ENCODE measurements around the gene KLHL30. TPM values are rescaled to one million over a fixed set of nuclear protein-coding genes. Genes with fewer than 3 reads are reported as not detected.

KLHL30 gene
- total RNA-seq, 4 donors from 2014 or later = 0.65 to 1.9 (median 0.78) TPM

DNA sequence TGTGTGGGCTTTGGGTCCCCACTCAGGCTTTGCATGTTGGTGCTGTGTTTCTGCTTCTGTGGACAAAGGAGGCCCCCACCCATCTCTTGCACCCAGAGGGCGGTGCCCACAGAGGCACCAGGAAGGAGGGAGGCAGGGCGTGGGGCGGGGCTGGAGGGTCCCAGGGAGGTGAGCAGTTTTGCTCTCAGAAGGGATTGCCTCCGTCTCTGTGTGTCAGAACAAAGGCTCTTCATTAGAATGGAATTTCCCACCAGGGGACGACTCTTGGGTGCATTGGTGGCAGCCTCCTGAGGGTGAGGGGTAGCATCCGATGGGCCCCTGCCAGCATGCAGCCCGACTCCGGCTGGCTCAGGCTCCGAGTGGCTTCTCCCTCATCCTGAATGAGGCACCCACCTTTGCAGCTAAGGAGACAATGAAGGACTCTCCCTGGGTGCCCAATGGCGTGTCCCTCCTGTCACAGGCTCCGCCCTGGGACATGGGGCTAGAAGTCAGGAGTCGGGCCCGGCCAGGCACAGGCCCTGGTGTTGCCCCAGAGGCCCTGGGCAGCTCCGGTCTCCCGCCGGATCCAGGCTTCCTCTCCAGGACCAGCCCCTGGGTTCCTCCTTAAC lies 13.3 kb downstream of the KLHL30 start:
- TF ChIP-seq, protein P1, sequence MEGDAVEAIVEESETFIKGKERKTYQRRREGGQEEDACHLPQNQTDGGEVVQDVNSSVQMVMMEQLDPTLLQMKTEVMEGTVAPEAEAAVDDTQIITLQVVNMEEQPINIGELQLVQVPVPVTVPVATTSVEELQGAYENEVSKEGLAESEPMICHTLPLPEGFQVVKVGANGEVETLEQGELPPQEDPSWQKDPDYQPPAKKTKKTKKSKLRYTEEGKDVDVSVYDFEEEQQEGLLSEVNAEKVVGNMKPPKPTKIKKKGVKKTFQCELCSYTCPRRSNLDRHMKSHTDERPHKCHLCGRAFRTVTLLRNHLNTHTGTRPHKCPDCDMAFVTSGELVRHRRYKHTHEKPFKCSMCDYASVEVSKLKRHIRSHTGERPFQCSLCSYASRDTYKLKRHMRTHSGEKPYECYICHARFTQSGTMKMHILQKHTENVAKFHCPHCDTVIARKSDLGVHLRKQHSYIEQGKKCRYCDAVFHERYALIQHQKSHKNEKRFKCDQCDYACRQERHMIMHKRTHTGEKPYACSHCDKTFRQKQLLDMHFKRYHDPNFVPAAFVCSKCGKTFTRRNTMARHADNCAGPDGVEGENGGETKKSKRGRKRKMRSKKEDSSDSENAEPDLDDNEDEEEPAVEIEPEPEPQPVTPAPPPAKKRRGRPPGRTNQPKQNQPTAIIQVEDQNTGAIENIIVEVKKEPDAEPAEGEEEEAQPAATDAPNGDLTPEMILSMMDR (IDR thresholded peaks at IDR 0.05; ENCODE audit: low read depth) = no peak

DNA sequence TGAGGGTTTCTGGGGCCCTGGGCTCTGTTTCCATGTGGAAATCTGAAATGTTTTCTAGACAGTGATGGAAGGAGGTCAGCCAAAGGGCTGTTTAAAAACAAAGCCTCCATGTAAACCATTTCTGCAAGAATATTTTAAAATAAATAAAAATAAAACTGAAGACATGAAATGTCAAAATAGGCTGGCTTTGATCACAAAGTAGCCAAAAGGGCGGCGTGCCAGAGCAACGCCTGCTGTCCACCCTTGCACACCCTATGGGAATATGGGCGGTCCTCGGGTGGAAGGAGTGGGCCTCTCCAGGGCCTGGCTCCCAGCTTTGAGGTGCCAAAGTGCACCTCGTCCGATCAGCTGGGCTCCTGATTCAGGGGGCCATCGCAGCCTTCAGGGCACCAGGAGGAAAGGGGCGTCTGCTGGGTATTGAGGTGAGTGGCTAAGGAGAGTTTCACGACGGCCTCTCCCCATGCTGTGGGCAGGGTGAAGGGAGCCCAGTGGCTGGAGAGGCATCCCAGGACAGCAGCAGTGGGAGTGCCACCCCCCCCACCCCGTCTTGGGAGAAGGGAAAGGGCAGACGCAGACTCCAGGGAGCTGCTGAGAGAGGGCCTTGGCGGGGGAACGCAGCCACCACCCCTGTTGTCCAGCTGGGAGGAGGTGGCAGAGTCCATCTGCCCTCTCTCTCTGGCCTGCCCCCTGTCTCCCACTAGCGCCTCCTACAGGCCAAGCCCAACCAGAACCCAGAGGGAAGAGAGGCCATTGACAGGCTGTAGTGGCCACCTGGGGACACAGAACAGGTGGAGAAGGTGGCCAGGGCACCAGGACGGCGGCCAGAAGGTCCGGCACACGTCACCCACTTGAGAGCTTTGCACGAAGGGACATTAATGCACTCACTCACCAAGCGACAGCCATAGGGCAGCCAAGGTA lies 14.6 kb downstream of the KLHL30 start:
- TF ChIP-seq, protein P1 (IDR thresholded peaks at IDR 0.05; ENCODE audit: low read depth) = no peak

DNA sequence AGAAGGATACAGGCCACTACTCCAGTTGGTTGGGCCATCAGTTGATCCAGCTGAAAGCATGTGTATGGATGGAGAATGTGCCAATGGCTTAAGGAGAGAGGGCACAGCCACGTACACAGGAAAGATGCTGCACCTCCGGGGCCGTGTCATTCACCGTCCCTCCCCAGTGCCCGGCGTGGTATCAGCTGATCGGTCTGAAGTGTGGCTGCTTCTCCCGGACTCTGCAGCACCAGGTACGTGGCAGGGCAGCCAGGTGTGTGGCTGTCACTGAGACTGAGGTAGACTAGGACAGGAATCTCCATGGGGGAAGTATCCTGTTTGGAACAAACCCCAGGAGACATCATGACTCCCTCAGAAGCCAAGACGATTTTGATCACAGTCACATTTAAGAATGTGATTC lies 16.1 kb downstream of the KLHL30 start:
- TF ChIP-seq, protein P1 (IDR thresholded peaks at IDR 0.05; ENCODE audit: low read depth) = no peak

DNA sequence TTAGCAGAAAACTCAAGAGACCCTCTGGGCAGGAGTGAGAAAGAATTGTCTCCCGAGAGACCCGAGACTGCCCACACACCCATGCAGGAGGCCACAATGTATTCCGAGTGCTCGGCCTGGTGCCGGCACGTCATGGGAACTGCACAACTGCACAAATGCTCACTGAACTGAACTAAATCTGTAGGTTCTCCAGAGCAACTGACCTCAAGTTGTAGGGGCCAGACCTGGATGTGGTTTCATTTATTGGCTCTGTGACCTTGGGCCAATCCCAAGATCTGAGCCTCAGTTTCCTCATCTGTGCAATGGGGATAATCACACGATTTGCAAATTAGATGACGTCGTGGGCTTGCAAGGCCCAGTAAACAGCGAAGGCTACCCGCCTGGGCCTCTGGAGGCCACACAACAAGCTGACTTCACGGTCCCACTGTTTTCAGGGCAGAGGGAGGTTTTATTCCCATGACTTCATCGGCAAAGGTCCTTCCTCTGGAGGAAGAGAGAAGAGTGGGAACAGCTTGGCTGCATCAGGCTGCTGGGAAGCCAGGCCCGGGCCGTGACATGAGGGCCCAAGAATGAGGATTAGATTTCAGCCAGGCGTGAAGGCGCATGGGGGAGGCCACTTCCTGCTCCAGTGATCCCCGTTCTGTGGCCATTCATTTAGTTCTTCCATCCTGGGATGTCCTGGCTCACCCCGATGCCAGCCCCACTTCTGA lies 16.7 kb downstream of the KLHL30 start:
- TF ChIP-seq, protein P1 (IDR thresholded peaks at IDR 0.05; ENCODE audit: low read depth) = no peak

DNA sequence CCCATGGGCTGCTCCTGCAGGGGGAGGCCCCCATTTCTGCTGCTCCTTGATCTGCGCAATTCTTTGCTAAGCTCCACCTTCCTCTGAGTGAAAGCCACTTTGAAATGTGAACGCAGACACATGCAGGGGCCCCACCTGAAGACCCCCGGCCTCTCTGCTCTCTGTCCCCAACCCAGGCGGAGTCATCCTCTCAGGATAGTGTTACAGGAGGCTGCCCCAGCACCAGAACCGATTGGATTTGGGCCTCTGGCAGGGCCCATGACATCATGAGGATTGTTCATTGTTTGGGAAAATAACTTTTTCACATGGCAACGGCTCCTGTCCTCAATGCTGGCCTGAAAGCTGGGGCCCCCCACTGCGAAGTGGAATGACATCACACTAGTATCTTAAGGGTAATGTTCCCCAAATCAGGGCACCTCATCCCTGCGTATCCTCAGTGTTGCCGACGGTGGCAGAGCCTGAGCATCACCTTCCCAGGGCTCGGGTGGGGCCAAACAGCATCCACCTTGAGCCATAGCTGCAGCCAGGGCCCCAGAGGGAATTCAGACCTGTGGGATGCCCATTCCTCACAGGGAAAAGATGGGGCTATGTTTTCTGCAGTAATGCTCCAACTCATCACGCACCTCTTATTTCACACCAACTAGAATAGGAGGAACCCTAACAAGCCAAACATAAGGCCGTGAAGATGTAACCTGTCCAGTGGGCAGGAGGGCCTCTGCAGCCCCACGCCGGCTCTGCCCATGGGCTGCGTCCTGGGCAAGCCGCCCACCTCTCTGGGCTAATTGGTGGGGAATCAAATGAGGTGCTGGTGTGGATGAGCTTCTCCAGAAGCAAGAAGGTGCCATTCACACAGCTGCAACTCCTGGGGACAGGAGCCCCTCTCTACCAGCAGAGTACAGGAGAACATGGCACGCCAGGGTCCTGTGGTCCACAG lies 17.6 kb downstream of the KLHL30 start:
- TF ChIP-seq, protein P1 (IDR thresholded peaks at IDR 0.05; ENCODE audit: low read depth) = no peak

DNA sequence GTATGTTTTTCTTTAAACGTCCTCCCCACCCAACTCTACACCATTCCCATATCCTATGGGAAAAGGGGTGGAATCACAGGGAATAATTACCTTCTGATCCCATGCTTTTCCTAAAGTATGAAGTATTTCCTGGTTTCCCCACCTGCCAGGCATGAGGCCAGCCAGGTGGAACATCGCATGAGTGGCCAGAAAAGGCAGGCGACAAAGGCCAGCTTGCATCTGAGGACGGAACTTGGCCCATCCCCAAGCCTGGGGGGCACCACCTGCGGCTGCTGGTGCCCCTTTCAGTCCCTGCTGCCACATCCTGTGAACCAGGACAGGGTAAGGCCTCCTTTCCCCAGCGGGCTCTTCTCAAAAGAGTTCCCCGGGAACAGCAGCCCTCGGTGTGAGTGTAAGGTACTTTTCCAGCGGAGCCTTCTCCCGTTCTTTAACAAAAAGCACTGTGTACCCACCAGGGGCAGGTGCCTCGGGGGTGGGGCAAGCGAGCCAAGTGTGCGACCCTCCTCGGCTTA lies 19.1 kb downstream of the KLHL30 start:
- TF ChIP-seq, protein P1 (IDR thresholded peaks at IDR 0.05; ENCODE audit: low read depth) = no peak
